GM21423 (cell line): ENCODE measurements around the gene TCHH.
"Not testable (repeated sequence)": the region's sequence is repeated elsewhere in the genome, so short reads cannot be mapped to it uniquely, and the experiment has no call there.

ENCODE experiments used
- ATAC-seq: cut with Tn5 transposase; IDR thresholded peaks from one replicate; pipeline ENCODE4 v1.9.1; 2021; ENCODE audit warnings: mild to moderate bottlenecking, moderate library complexity; ENCODE audit not compliant: unreplicated experiment

The TCHH gene

GRCh38 chr1:152112885-152113432 lies 2.3 kb downstream of the TCHH start:
- no peak for ATAC-seq

- no peak for ATAC-seq
These were observed 3.0 kb downstream of the TCHH start for GRCh38 chr1:152112101-152112884.

- ATAC-seq: no peak
These were observed 3.7 kb downstream of the TCHH start for GRCh38 chr1:152111515-152111968.

- ATAC-seq: no peak
These were observed 4.3 kb downstream of the TCHH start for GRCh38 chr1:152110860-152111514.

- ATAC-seq: no peak
These were observed 4.8 kb downstream of the TCHH start for GRCh38 chr1:152110365-152110859.

- ATAC-seq: no peak
These were observed 5.3 kb downstream of the TCHH start for GRCh38 chr1:152109998-152110294.

GRCh38 chr1:152109231-152109997 lies 5.8 kb downstream of the TCHH start:
- no peak for ATAC-seq

- no peak for ATAC-seq
These were observed 6.4 kb downstream of the TCHH start for GRCh38 chr1:152108882-152109222.

GRCh38 chr1:152107984-152108881 lies 7.0 kb downstream of the TCHH start:
- no peak for ATAC-seq

- ATAC-seq: no peak
These were observed 7.9 kb downstream of the TCHH start for GRCh38 chr1:152107031-152107983.

- ATAC-seq: no peak
These were observed 10.4 kb downstream of the TCHH start for GRCh38 chr1:152104854-152105253.

- no peak for ATAC-seq
These were observed 18.3 kb downstream of the TCHH start for GRCh38 chr1:152096931-152097330.

- no peak for ATAC-seq
These were observed 26.1 kb downstream of the TCHH start, which contains the start of gene TCHHL1 for GRCh38 chr1:152089014-152089674. TSS of gene TCHHL1 (minus strand) at chr1:152089064. CDS start at chr1:152088143, 921 bp downstream.

- ATAC-seq: no peak
These were observed 28.5 kb downstream of the TCHH start for GRCh38 chr1:152086760-152087159.

GRCh38 chr1:152084853-152085252 lies 30.4 kb downstream of the TCHH start:
- ATAC-seq: no peak

- ATAC-seq: not testable (repeated sequence)
These were observed 34.2 kb downstream of the TCHH start for GRCh38 chr1:152081026-152081425.

GRCh38 chr1:152080494-152080893 lies 34.8 kb downstream of the TCHH start:
- ATAC-seq: not testable (repeated sequence)

GRCh38 chr1:152078831-152079441 lies 36.3 kb downstream of the TCHH start:
- ATAC-seq: no peak
